Mesenchymal stem cell (in vitro differentiated cells and primary cell): ENCODE measurements around the gene P2RX3.

Experiments
- DNase-seq: peaks from one replicate; pipeline ENCODE4 v3.0.0-alpha.2; 2013
- H2AFZ ChIP-seq: one replicate; pipeline ENCODE4 v1.6.1; 2013; ENCODE audit warnings: low read depth, mild to moderate bottlenecking, control low read depth, inconsistent platforms, low read length, moderate library complexity
- H2AK5ac ChIP-seq: 2 replicates; pipeline ENCODE4 v1.6.1; 2013; ENCODE audit warnings: low read length, moderate library complexity, mild to moderate bottlenecking, inconsistent platforms; ENCODE audit not compliant: severe bottlenecking
- H2BK120ac ChIP-seq: one replicate; pipeline ENCODE4 v1.6.1; 2013; ENCODE audit warnings: low read depth, mild to moderate bottlenecking, inconsistent platforms, low read length, moderate library complexity
- H2BK12ac ChIP-seq, 2 experiments: one replicate each; pipeline ENCODE4 v1.6.1; 2013; ENCODE audit warnings: inconsistent platforms in 2 of 2, low read length in 2 of 2, mild to moderate bottlenecking in 2 of 2, moderate library complexity in 2 of 2, control low read depth in 1 of 2
- H2BK15ac ChIP-seq: one replicate; pipeline ENCODE4 v1.6.1; 2013; ENCODE audit warnings: mild to moderate bottlenecking, low read depth, inconsistent platforms; ENCODE audit not compliant: poor library complexity, severe bottlenecking
- H2BK5ac ChIP-seq: 2 replicates; pipeline ENCODE4 v1.6.1; 2013; ENCODE audit warnings: low read depth, mild to moderate bottlenecking, low read length, control low read depth, inconsistent platforms; ENCODE audit not compliant: poor library complexity, severe bottlenecking
- H3K14ac ChIP-seq, 2 experiments: one replicate each; pipeline ENCODE4 v1.6.1; 2013; ENCODE audit warnings: inconsistent platforms in 2 of 2, low read length in 2 of 2, control low read depth in 1 of 2, mild to moderate bottlenecking in 1 of 2, moderate library complexity in 1 of 2
- H3K18ac ChIP-seq, 2 experiments: one replicate each; pipeline ENCODE4 v1.6.1; 2013; ENCODE audit warnings: inconsistent platforms in 2 of 2, low read length in 2 of 2, control low read depth in 1 of 2, low read depth in 1 of 2, mild to moderate bottlenecking in 1 of 2
- H3K23ac ChIP-seq, 2 experiments: one replicate each; pipeline ENCODE4 v1.6.1; 2013; ENCODE audit warnings: inconsistent platforms in 2 of 2, low read length in 2 of 2, mild to moderate bottlenecking in 2 of 2, moderate library complexity in 2 of 2, control low read depth in 1 of 2
- H3K27ac ChIP-seq: 2 replicates; pipeline ENCODE4 v1.5.1; 2013; ENCODE audit warnings: mild to moderate bottlenecking, moderate library complexity, low read length, control low read depth, inconsistent platforms; ENCODE audit not compliant: poor library complexity, severe bottlenecking
- H3K27me3 ChIP-seq, 2 experiments: 2 replicates each; pipeline versions ENCODE4 v1.6.1 to v1.7.0; 2013; ENCODE audit warnings: low read length in 2 of 2, mild to moderate bottlenecking in 2 of 2, moderate library complexity in 2 of 2, control low read depth in 1 of 2, inconsistent platforms in 1 of 2; ENCODE audit not compliant: control insufficient read depth in 1 of 2, insufficient read depth in 1 of 2
- H3K36me3 ChIP-seq, 2 experiments: 2 replicates each; pipeline versions ENCODE4 v1.6.1 to v1.7.0; 2013; ENCODE audit warnings: low read length in 2 of 2, control low read depth in 1 of 2, inconsistent platforms in 1 of 2, low read depth in 1 of 2, mild to moderate bottlenecking in 1 of 2; ENCODE audit not compliant: insufficient read depth in 2 of 2, control insufficient read depth in 1 of 2
- H3K4ac ChIP-seq, 2 experiments: one replicate each; pipeline ENCODE4 v1.6.1; 2013; ENCODE audit warnings: inconsistent platforms in 2 of 2, low read length in 2 of 2, mild to moderate bottlenecking in 2 of 2, moderate library complexity in 2 of 2, control low read depth in 1 of 2, low read depth in 1 of 2
- H3K4me1 ChIP-seq: 2 replicates; pipeline ENCODE4 v1.6.1; 2013; ENCODE audit warnings: low read depth, low read length, control low read depth; ENCODE audit not compliant: control insufficient read depth, insufficient read depth
- H3K4me2 ChIP-seq: 2 replicates; pipeline ENCODE4 v1.6.1; 2013; ENCODE audit warnings: low read length, mild to moderate bottlenecking, inconsistent platforms; ENCODE audit not compliant: poor library complexity, severe bottlenecking
- H3K4me3 ChIP-seq, 2 experiments: 2 replicates each; pipeline versions ENCODE4 v1.5.1 to v1.7.0; 2013; ENCODE audit warnings: low read length in 2 of 2, mild to moderate bottlenecking in 2 of 2, control low read depth in 1 of 2, low read depth in 1 of 2; ENCODE audit not compliant: insufficient read depth in 1 of 2
- H3K79me1 ChIP-seq: replicated peaks from 2 replicates; pipeline ENCODE4 v1.6.1; 2013; ENCODE audit warnings: mild to moderate bottlenecking, control low read depth, low read length, inconsistent platforms; ENCODE audit not compliant: poor library complexity, severe bottlenecking
- H3K9ac ChIP-seq: 2 replicates; pipeline ENCODE4 v1.7.0; 2013; ENCODE audit warnings: mild to moderate bottlenecking, low read length, moderate library complexity
- H3K9me3 ChIP-seq: 2 replicates; pipeline ENCODE4 v1.7.0; 2013; ENCODE audit warnings: mild to moderate bottlenecking, low read length; ENCODE audit not compliant: control insufficient read depth
- H4K8ac ChIP-seq: one replicate; pipeline ENCODE4 v1.6.1; 2013; ENCODE audit warnings: inconsistent platforms, mild to moderate bottlenecking, low read length, moderate library complexity
- H4K91ac ChIP-seq: one replicate; pipeline ENCODE4 v1.6.1; 2013; ENCODE audit warnings: mild to moderate bottlenecking, low read length, inconsistent platforms
- WGBS: methylation state at CpG from one replicate; pipeline ENCODE4 v1.1.7; 2013; ENCODE audit warnings: mixed read lengths; 5-methylcytosine and 5-hydroxymethylcytosine counted together

The P2RX3 gene

DNA sequence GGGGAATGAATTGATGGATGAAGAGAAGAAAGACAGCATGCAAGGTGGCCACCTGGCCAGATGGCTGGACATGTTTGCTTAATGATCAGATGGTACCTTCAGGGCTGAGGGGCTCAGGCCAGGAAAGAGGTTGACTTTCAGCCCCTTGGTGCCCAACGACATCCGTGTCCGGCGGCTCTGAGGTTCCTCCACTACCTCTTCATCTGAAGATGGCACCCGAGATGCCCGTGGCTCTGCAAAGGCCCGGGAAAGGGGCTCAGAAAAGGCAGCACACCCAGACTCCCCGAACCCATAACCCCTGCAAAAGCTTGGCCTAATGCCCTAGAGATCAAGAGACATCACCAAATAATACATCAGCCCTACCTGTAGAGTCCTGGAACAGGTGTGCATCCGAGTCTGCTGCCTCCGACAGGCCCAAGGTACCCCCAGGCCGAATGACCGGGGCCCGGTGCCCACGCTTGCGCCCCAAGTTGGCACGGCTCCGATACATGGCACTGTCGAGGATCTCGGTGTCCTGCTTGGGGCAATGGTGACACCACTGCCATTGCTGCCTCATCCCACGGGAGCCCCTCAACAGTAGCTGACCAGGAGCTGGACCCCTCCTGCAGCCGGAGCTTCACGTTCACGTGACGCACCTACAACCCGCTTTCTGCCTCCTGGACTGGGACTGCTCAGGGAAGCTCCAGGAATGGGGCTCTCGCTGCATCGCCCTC lies 36.3 kb upstream of the P2RX3 start:
- 94% methylated on average over 26 of the region's 27 CpGs for WGBS
- H3K4me3 ChIP-seq: no peak overlapping the region

DNA sequence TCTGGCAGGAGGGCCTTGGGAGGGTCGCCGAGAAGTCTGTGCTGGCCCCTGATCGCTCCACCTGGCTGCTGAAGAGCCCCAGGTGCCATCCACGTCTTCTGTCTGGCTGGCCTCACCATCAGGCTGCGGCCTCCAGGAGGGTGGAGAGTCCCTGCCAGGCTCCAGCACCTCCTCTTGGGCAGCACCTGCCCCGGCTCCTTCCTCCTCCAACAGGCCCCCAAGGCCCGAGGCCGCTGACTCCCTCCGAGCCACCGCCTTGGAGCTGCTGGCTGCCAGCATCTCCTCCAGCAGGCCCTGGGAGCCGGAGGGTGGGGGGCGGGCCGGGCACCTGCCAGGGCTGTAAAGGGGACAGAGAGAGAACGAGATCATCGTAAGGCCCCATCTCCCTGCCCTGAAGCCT lies 35.7 kb upstream of the P2RX3 start:
- Histone ChIP-seq H2AFZ (no peak overlapping the region), H2BK120ac (no peak overlapping the region), H2BK5ac (no peak overlapping the region), H3K4me3 (no peak overlapping the region), H3K27me3 (no peaks in the 10 kb centered on the region), H3K18ac (no peak overlapping the region), H3K4ac (no peak overlapping the region), H3K4me2 (no peak overlapping the region), H2BK12ac (no peak overlapping the region), H2BK15ac (no peak overlapping the region), H4K8ac (no peak overlapping the region), H3K27ac (no peak overlapping the region), H3K14ac (no peak overlapping the region), H3K36me3 (peaks cover 76 to 86% of the 10 kb centered on the region in 2 experiments), H2AK5ac (no peak overlapping the region), H3K23ac (no peak overlapping the region), H3K9ac (no peak overlapping the region), H3K4me1 (peaks cover 24% of the 10 kb centered on the region), H3K9me3 (peaks cover 12% of the 10 kb centered on the region), H3K79me1 (peaks cover 39% of the 10 kb centered on the region), H4K91ac (no peak overlapping the region)
- no peak for DNase-seq
- 97% methylated on average over 15 of the region's 15 CpGs for WGBS

More for the DNA sequence above, 36.3 kb upstream of the P2RX3 start:
- Histone ChIP-seq H3K4me1 (peaks cover 19% of the 10 kb centered on the region), H4K8ac (no peak overlapping the region), H4K91ac (no peak overlapping the region), H2BK15ac (no peak overlapping the region), H2AK5ac (no peak overlapping the region), H3K4ac (no peak overlapping the region), H3K27ac (no peak overlapping the region), H3K9me3 (peaks cover 12% of the 10 kb centered on the region), H3K23ac (no peak overlapping the region), H2BK12ac (no peak overlapping the region), H3K9ac (no peak overlapping the region), H3K27me3 (no peaks in the 10 kb centered on the region), H3K14ac (no peak overlapping the region), H2BK5ac (no peak overlapping the region), H2AFZ (no peak overlapping the region), H3K36me3 (peaks cover 77 to 86% of the 10 kb centered on the region in 2 experiments), H2BK120ac (no peak overlapping the region), H3K4me2 (no peak overlapping the region), H3K18ac (no peak overlapping the region), H3K79me1 (peaks cover 35% of the 10 kb centered on the region)
- DNase-seq: no peak

- H3K23ac ChIP-seq: no peak overlapping the region
- peak overlapping the region; percentile 54 for H3K9ac ChIP-seq
- H2BK120ac ChIP-seq: no peak overlapping the region
- H3K27ac ChIP-seq: no peak overlapping the region
- H3K4ac ChIP-seq: no peak overlapping the region
- H2BK12ac ChIP-seq: no peak overlapping the region
- peaks cover 46% of the 10 kb centered on the region for H3K79me1 ChIP-seq
- H3K9me3 ChIP-seq: peaks cover 12% of the 10 kb centered on the region
- H3K27me3 ChIP-seq: no peaks in the 10 kb centered on the region
- no peak overlapping the region for H3K4me3 ChIP-seq
- H4K8ac ChIP-seq: no peak overlapping the region
- H3K18ac ChIP-seq: peak overlapping the region in 1 of 2 experiments; percentile 13
- no peak overlapping the region for H2BK5ac ChIP-seq
- peaks cover 76 to 86% of the 10 kb centered on the region in 2 experiments for H3K36me3 ChIP-seq
- H4K91ac ChIP-seq: no peak overlapping the region
- no peak overlapping the region for H3K14ac ChIP-seq
- peaks cover 30% of the 10 kb centered on the region for H3K4me1 ChIP-seq
- no peak overlapping the region for H2AK5ac ChIP-seq
- WGBS: 90% methylated on average over 17 of the region's 17 CpGs
- H2BK15ac ChIP-seq: no peak overlapping the region
- H3K4me2 ChIP-seq: no peak overlapping the region
- no peak overlapping the region for H2AFZ ChIP-seq
- no peak for DNase-seq
Observed at GRCh38 chr11:57303280-57303989, 34.7 kb upstream of the P2RX3 start.

DNA sequence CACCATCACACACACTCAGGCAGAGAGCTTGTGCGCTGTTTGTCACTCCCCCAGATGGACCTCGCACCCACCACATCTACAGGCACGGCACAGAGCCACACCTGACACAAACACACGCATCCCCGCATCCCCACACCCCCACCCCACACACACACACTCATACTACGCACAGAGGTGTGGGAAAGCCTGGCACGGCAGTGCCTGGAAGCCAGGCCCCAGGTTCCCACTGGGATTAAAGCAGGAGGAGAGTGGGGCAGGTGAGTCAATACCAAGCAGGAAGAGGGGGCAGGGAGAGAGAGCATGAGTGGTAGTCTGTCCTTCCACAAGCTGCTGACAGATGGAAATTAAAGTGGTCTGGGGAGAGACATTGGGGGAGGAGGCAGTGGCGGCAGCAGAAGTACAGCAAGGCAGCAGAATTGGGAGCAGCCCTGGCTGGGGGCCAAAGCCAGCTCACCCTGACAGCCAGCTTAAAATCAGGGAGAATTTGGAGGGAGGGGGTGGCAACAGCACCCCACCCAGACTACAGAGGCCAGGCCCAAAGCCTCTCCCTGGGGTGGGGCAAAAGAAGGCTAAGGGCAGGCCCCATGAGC lies 34.1 kb upstream of the P2RX3 start:
- 86% methylated on average over 7 of the region's 8 CpGs for WGBS
- Histone ChIP-seq H3K27ac (no peak overlapping the region), H3K4ac (no peak overlapping the region), H3K9ac (peak overlapping the region; percentile 54), H2BK120ac (no peak overlapping the region), H3K4me3 (no peak overlapping the region), H3K36me3 (peaks cover 76 to 86% of the 10 kb centered on the region in 2 experiments), H3K9me3 (peaks cover 10% of the 10 kb centered on the region), H3K4me1 (peaks cover 36% of the 10 kb centered on the region), H2BK12ac (no peak overlapping the region), H2AK5ac (no peak overlapping the region), H2BK15ac (no peak overlapping the region), H3K79me1 (peaks cover 53% of the 10 kb centered on the region), H3K14ac (no peak overlapping the region), H3K4me2 (no peak overlapping the region), H3K18ac (no peak overlapping the region), H2AFZ (no peak overlapping the region), H4K91ac (no peak overlapping the region), H3K23ac (no peak overlapping the region), H2BK5ac (no peak overlapping the region), H4K8ac (no peak overlapping the region), H3K27me3 (no peaks in the 10 kb centered on the region)
- DNase-seq: no peak
